Cardiac muscle cell (in vitro differentiated cells and primary cell): ENCODE results near the gene SLC24A3. TPM values are rescaled to one million over a fixed set of nuclear protein-coding genes. Genes with fewer than 3 reads are reported as not detected.

Source experiments
- DNase-seq, 2 donors: peaks; one replicate each; pipeline versions ENCODE4 v3.0.0 to v3.0.0-alpha.2; 2010 to 2017; ENCODE audit warnings: low read depth in 1 of 2, low spot score in 1 of 2
- H3K27ac ChIP-seq: fragments of 200-600 bp; sonication (generic); 2 replicates; pipeline ENCODE4 v1.5.1; 2016
- H3K27me3 ChIP-seq: fragments of 200-600 bp; sonication (generic); 2 replicates; pipeline ENCODE4 v1.6.0; 2016; ENCODE audit warnings: control low read depth
- H3K36me3 ChIP-seq: fragments of 200-600 bp; sonication (generic); 2 replicates; pipeline ENCODE4 v1.5.1; 2016; ENCODE audit warnings: control low read depth
- H3K4me1 ChIP-seq: fragments of 200-600 bp; sonication (generic); 2 replicates; pipeline ENCODE4 v1.8.1; 2017; ENCODE audit warnings: low read depth, mild to moderate bottlenecking, mixed run types
- H3K4me3 ChIP-seq: fragments of 200-600 bp; sonication (generic); 2 replicates; pipeline ENCODE4 v1.5.1; 2016; ENCODE audit warnings: mild to moderate bottlenecking
- H3K9me3 ChIP-seq: fragments of 200-600 bp; sonication (generic); 2 replicates; pipeline ENCODE4 v1.5.1; 2017; ENCODE audit warnings: low read depth, mild to moderate bottlenecking, control low read depth
- polyA plus RNA-seq: library from polyadenylated mRNA; unstranded; fragments of >200 nt; fragmentation: Nextera tagmentation; extraction: Ambion mirVana; gene quantifications from 2 replicates; pipeline ENCODE4 v1.2.1, GENCODE V29; 2016
- total RNA-seq: library from RNA; depleted of rRNA; stranded (reverse); fragments of >200 nt; gene quantifications from 2 replicates; pipeline ENCODE4 v1.2.3, GENCODE V29; 2016
- TF ChIP-seq, protein P1 (sequence below): IDR thresholded peaks from 2 replicates; pipeline ENCODE4 v1.5.1; 2012; ENCODE audit warnings: low read depth, mild to moderate bottlenecking, low read length

SLC24A3 gene
- total and polyA plus RNA-seq, 2 experiments from 2014 or later = 1.6 to 1.7 TPM

DNA sequence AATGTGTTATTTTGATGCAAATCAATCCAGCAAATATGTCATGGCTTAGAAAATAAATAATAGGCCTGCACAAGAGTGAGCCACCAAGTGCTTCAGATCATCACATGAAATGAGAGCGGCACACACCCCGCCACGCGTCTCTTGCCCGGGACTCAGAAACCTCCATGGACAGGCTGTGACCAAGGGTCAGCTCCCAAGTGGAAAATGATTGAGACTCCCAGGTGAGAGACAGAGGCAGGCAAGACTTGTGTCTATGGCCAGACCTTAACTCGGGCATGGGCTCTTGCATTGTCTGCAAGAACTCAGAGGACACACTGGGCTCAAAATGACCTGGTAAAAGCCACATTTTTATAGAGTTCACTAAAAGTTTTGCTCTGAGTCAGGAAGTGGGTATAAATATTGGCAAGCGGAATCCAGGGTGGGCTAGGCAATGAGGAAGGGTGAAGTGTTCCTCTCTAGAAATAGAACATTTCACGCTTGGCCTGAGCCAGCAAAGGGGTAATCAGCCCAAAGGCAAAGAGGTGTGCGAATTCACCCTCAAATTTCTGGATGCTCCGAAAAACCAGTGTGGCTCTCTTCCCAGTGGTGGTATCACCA is 514.9 kb downstream of the SLC24A3 start:
- Histone ChIP-seq H3K27me3 (peaks cover 10% of the 10 kb centered on the region), H3K4me1 (peaks cover 3% of the 10 kb centered on the region), H3K36me3 (no peaks in the 10 kb centered on the region), H3K27ac (no peak overlapping the region), H3K4me3 (no peak overlapping the region), H3K9me3 (no peaks in the 10 kb centered on the region)
- no peak for DNase-seq
- TF ChIP-seq, protein P1, sequence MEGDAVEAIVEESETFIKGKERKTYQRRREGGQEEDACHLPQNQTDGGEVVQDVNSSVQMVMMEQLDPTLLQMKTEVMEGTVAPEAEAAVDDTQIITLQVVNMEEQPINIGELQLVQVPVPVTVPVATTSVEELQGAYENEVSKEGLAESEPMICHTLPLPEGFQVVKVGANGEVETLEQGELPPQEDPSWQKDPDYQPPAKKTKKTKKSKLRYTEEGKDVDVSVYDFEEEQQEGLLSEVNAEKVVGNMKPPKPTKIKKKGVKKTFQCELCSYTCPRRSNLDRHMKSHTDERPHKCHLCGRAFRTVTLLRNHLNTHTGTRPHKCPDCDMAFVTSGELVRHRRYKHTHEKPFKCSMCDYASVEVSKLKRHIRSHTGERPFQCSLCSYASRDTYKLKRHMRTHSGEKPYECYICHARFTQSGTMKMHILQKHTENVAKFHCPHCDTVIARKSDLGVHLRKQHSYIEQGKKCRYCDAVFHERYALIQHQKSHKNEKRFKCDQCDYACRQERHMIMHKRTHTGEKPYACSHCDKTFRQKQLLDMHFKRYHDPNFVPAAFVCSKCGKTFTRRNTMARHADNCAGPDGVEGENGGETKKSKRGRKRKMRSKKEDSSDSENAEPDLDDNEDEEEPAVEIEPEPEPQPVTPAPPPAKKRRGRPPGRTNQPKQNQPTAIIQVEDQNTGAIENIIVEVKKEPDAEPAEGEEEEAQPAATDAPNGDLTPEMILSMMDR = no peak

DNA sequence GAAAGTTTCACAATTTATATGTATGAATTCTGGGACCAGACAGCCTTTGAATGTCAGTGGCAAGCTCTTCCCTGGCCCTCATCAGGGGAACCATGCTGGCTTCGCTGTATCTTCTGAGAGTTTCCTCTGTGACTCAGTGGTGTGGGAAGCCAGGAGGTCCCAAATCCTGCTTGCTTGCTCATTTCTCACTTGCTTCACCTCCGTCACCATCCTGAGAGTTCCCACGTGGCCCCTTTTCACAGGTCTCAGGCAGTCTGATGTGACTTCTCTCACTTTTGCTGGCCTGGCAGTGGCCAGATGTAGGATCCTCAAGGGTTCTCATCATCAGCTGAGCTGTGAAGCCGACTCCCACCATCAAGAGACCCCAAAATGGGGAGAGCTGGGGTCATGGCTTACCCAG is 517.2 kb downstream of the SLC24A3 start:
- peaks cover 17% of the 10 kb centered on the region for H3K4me1 ChIP-seq
- no peak overlapping the region for H3K4me3 ChIP-seq
- H3K27ac ChIP-seq = no peak overlapping the region
- TF ChIP-seq, protein P1 = no peak
- no peaks in the 10 kb centered on the region for H3K27me3 ChIP-seq
- H3K36me3 ChIP-seq = no peaks in the 10 kb centered on the region
- no peak for DNase-seq
- H3K9me3 ChIP-seq = no peaks in the 10 kb centered on the region

DNA sequence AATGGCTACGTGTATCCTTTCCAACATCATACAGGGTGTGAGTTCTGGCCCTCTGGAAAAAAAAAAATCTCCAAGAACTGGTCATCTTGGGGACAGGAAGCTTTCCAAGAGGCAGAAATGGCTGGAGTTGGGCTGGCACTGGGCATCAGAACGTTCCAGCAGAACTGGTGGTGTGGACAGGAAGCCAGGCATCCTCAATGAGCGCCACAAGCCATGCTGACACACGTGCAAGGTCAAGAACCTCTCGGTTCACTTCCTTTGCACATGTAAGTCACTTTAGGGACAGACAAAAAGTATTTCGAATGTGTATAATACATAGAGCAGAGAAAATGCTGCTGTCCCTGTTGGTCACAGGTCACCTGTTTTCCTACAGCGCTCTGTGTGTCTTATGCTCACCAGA is 518.3 kb downstream of the SLC24A3 start:
- TF ChIP-seq, protein P1 = no peak
- no peak overlapping the region for H3K4me3 ChIP-seq
- no peaks in the 10 kb centered on the region for H3K9me3 ChIP-seq
- no peak for DNase-seq
- no peak overlapping the region for H3K27ac ChIP-seq
- no peaks in the 10 kb centered on the region for H3K27me3 ChIP-seq
- H3K36me3 ChIP-seq = no peaks in the 10 kb centered on the region
- H3K4me1 ChIP-seq = peaks cover 26% of the 10 kb centered on the region

DNA sequence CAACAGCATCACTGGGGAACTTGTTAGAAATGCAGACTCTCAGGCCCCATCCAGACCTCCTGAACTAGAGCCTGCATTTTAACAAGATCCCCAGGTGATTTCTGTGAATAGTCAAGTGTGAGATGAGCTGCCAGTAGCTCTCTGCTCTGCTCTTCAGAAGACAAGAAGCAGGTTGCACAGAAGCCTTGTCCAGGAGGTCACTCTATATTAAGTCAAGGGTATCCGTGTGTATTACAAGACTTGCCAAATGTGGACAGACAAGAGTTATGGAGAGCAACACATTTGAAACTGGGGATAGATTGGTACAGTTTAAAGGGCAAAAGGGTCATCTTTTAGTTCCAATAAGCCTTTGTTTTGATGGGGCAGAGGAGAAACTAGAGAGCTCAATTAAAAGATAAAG is 522.4 kb downstream of the SLC24A3 start:
- no peaks in the 10 kb centered on the region for H3K9me3 ChIP-seq
- no peak for DNase-seq
- TF ChIP-seq, protein P1 = no peak
- H3K27me3 ChIP-seq = no peaks in the 10 kb centered on the region
- H3K4me1 ChIP-seq = peaks cover 38% of the 10 kb centered on the region
- H3K4me3 ChIP-seq = no peak overlapping the region
- peak overlapping the region; percentile 47 for H3K27ac ChIP-seq
- H3K36me3 ChIP-seq = no peaks in the 10 kb centered on the region

DNA sequence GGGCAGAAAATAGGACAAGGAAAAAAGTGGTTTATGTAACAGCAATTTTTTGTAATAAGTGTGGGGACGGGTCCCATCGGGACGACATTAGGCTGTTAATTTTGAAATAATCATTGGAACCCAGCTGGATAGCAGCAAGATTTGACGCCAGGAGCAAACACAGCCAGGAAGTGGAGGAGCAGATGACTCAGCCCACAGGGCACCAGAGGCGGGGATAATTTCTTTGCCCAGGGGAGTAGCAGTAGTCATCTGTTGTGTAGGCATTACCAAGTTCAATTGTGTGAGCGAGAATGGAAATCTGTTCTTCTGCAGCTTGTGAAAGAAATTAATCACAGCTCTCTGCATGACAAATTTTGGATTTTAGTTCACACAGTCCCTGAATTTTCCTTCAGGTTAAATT is 523.0 kb downstream of the SLC24A3 start:
- Histone ChIP-seq H3K9me3 (no peaks in the 10 kb centered on the region), H3K4me1 (peaks cover 38% of the 10 kb centered on the region), H3K4me3 (no peak overlapping the region), H3K27me3 (no peaks in the 10 kb centered on the region), H3K27ac (peak overlapping the region; percentile 47), H3K36me3 (no peaks in the 10 kb centered on the region)
- TF ChIP-seq, protein P1 = no peak
- peak in 1 of 2 donors; percentile 88 for DNase-seq
